Chondrocyte (in vitro differentiated cells): Measurements from ENCODE around the gene ATP5PD. TPM values are rescaled to one million over a fixed set of nuclear protein-coding genes. Genes with fewer than 3 reads are reported as not detected.
"Not testable (repeated sequence)": the region's sequence is repeated elsewhere in the genome, so short reads cannot be mapped to it uniquely, and the experiment has no call there.

ENCODE experiments used
- DNase-seq: peaks from one replicate; pipeline ENCODE4 v3.0.0; 2021; ENCODE audit warnings: mixed read lengths, low spot score
- H3K27ac Mint-ChIP-seq: one replicate; pipeline ENCODE4 v1.8.0; 2021; ENCODE audit warnings: mild to moderate bottlenecking, moderate library complexity, mixed read lengths; ENCODE audit not compliant: unreplicated experiment
- H3K27me3 Mint-ChIP-seq: 2 replicates; pipeline ENCODE4 v1.8.0; 2021; ENCODE audit warnings: low read depth, mixed read lengths
- H3K36me3 Mint-ChIP-seq: 2 replicates; pipeline ENCODE4 v1.8.0; 2021; ENCODE audit warnings: low read depth, mixed read lengths
- H3K4me1 Mint-ChIP-seq: 2 replicates; pipeline ENCODE4 v1.8.0; 2021; ENCODE audit warnings: low read depth, mild to moderate bottlenecking, mixed read lengths
- H3K4me3 Mint-ChIP-seq: one replicate; pipeline ENCODE4 v1.8.0; 2021; ENCODE audit warnings: mild to moderate bottlenecking, moderate library complexity, mixed read lengths; ENCODE audit not compliant: unreplicated experiment
- H3K9me3 Mint-ChIP-seq: 2 replicates; pipeline ENCODE4 v1.8.0; 2021; ENCODE audit warnings: low read depth, mixed read lengths
- total RNA-seq: library from RNA; stranded (reverse); gene quantifications from 3 replicates; pipeline ENCODE4 v1.2.1, GENCODE V29; 2021
- TF ChIP-seq, protein P1 (sequence below): fragments of 200-600 bp; sonication (generic); IDR thresholded peaks from 2 replicates; pipeline ENCODE4 v1.5.0; 2021; ENCODE audit warnings: antibody characterized with exemption, mild to moderate bottlenecking, moderate library complexity

Gene ATP5PD
- total RNA-seq, 1 donor from 2014 or later: 183 TPM

DNA sequence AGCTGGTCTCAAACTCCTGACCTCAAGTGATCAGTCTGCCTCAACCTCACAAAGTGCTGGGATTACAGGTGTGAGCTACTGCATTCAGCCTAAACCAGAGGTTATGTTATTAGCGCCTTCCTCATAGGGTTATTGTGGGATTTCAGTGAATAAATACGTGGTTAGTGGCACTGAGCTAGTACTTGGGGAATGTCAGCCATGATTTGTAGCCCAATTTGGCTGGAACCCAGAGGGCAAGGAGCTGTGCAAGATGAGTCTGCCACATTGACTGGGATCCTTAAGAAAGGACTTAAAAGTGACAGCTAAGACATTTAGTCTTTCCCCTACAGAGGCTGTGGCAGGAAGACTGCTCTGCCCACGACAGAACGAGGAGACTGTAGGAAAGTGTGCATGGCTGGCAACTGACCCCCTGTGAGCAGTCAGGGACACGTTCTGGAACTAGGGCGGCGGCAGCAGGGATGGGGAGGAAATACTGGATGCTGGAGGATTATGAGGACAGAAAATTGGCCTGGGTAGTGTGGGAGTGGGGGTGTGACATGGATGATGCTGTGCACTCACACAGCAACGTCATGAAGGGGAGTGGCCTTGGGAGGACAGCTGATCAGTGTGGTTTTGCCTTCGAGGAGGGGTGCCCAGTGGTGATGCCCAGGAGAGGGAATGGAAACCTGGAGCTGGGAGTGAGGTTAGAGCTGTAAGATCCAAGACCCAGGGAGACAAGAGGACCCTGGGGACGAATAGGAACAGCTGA is 14.6 kb downstream of the ATP5PD start:
- TF ChIP-seq, protein P1, sequence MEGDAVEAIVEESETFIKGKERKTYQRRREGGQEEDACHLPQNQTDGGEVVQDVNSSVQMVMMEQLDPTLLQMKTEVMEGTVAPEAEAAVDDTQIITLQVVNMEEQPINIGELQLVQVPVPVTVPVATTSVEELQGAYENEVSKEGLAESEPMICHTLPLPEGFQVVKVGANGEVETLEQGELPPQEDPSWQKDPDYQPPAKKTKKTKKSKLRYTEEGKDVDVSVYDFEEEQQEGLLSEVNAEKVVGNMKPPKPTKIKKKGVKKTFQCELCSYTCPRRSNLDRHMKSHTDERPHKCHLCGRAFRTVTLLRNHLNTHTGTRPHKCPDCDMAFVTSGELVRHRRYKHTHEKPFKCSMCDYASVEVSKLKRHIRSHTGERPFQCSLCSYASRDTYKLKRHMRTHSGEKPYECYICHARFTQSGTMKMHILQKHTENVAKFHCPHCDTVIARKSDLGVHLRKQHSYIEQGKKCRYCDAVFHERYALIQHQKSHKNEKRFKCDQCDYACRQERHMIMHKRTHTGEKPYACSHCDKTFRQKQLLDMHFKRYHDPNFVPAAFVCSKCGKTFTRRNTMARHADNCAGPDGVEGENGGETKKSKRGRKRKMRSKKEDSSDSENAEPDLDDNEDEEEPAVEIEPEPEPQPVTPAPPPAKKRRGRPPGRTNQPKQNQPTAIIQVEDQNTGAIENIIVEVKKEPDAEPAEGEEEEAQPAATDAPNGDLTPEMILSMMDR: no peak
- H3K36me3 Mint-ChIP-seq: peaks cover 5% of the 10 kb centered on the region
- H3K27ac Mint-ChIP-seq: peak overlapping the region; percentile 99
- DNase-seq: no peak
- no peaks in the 10 kb centered on the region for H3K27me3 Mint-ChIP-seq
- peaks cover 30% of the 10 kb centered on the region for H3K4me1 Mint-ChIP-seq
- H3K9me3 Mint-ChIP-seq: peaks cover 13% of the 10 kb centered on the region
- peak overlapping the region; percentile 96 for H3K4me3 Mint-ChIP-seq

DNA sequence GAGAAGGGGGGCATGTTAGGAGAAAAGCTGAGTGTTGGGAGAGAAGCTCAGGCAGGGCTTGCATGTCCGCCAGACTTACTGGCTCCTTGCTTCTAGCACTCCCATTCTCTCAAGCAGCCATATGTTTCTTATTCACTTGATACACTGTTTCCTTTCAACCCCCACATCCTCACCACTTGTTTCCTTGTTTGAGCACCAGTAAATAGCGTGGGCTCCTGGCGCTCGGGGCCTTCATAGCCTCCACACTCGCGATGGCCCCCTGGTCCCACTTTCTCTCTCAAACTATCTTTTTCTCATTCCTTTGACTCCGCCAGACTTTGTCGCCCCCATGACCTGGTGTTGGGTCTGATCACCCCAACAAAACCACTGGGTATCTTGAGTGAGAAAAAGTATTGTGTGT is 16.6 kb downstream of the ATP5PD start:
- Mint-ChIP-seq H3K27ac (no peak overlapping the region), H3K4me1 (peaks cover 21% of the 10 kb centered on the region), H3K4me3 (no peak overlapping the region), H3K9me3 (peaks cover 13% of the 10 kb centered on the region), H3K27me3 (no peaks in the 10 kb centered on the region), H3K36me3 (peaks cover 3% of the 10 kb centered on the region)
- TF ChIP-seq, protein P1: no peak
- no peak for DNase-seq

- not testable (repeated sequence) for H3K27me3 Mint-ChIP-seq, H3K27ac Mint-ChIP-seq, H3K4me1 Mint-ChIP-seq, DNase-seq, H3K4me3 Mint-ChIP-seq
- H3K9me3 Mint-ChIP-seq: peaks cover 13% of the 10 kb centered on the region
- peaks cover 15% of the 10 kb centered on the region for H3K36me3 Mint-ChIP-seq
These were observed 20.1 kb downstream of the ATP5PD start for GRCh38 chr17:75026650-75027049.

DNA sequence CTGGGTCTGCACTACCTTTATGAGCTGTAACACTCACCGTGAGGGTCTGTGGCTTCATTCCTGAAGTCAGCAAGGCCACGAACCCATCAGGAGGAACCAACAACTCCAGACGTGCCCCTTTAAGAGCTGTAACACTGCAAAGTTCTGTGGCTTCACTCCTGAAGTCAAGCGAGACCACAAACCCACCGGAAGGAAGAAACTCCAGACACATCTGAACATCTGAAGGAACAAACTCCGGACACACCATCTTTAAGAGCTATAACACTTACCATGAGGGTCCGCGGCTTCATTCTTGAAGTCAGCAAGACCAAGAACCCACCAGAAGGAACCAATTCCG is 21.4 kb downstream of the ATP5PD start:
- peaks cover 22% of the 10 kb centered on the region for H3K36me3 Mint-ChIP-seq
- not testable (repeated sequence) for H3K27ac Mint-ChIP-seq, DNase-seq, H3K4me3 Mint-ChIP-seq, H3K27me3 Mint-ChIP-seq, H3K4me1 Mint-ChIP-seq, H3K9me3 Mint-ChIP-seq

- Mint-ChIP-seq H3K9me3 (peaks cover 4% of the 10 kb centered on the region), H3K27me3 (no peaks in the 10 kb centered on the region), H3K4me1 (no peaks in the 10 kb centered on the region), H3K27ac (no peak overlapping the region), H3K36me3 (peaks cover 23% of the 10 kb centered on the region), H3K4me3 (no peak overlapping the region)
- DNase-seq: no peak
- TF ChIP-seq, protein P1: no peak
These were observed 21.9 kb downstream of the ATP5PD start for GRCh38 chr17:75024686-75025397.

GRCh38 chr17:75020331-75021110 is 26.2 kb downstream of the ATP5PD start:
- Mint-ChIP-seq H3K27me3 (no peaks in the 10 kb centered on the region), H3K36me3 (peaks cover 29% of the 10 kb centered on the region), H3K4me1 (no peaks in the 10 kb centered on the region), H3K4me3 (no peak overlapping the region), H3K27ac (no peak overlapping the region), H3K9me3 (no peaks in the 10 kb centered on the region)
- TF ChIP-seq, protein P1: no peak
- no peak for DNase-seq
